Lower lobe of right lung (tissue), 2 donors: ENCODE data around the gene HOXA11. TPM values are rescaled to one million over a fixed set of nuclear protein-coding genes. Genes with fewer than 3 reads are reported as not detected.

Experiments used
- ATAC-seq, 2 donors: fragments of 200-7000 bp; cut with Tn5 transposase; one replicate each; pipeline ENCODE4 v1.9.1; 2020 to 2022; ENCODE audit warnings: mild to moderate bottlenecking in 2 of 2, moderate library complexity in 2 of 2
- DNase-seq: peaks from one replicate; pipeline ENCODE4 v3.0.0-alpha.2; 2020
- H3K27ac ChIP-seq: fragments of 200-600 bp; one replicate; pipeline ENCODE4 v1.8.0; 2022
- H3K27me3 ChIP-seq: fragments of 200-600 bp; one replicate; pipeline ENCODE4 v1.8.0; 2022; ENCODE audit warnings: low read depth
- H3K36me3 ChIP-seq: fragments of 200-600 bp; one replicate; pipeline ENCODE4 v1.8.0; 2022; ENCODE audit warnings: mild to moderate bottlenecking
- H3K4me1 ChIP-seq: fragments of 200-600 bp; one replicate; pipeline ENCODE4 v1.8.0; 2022
- H3K4me3 ChIP-seq: fragments of 200-600 bp; one replicate; pipeline ENCODE4 v1.8.0; 2022; ENCODE audit warnings: mild to moderate bottlenecking
- H3K9me3 ChIP-seq: fragments of 200-600 bp; one replicate; pipeline ENCODE4 v1.8.0; 2022
- CTCF ChIP-seq: fragments of 200-600 bp; IDR thresholded peaks from one replicate; pipeline ENCODE4 v1.8.0; 2022; ENCODE audit warnings: antibody characterized with exemption, mild to moderate bottlenecking
- intact Hi-C: fragments of 100-400 bp; cut with DNase I; formaldehyde crosslinking; loops from one replicate; pipeline ENCODE4 v1.11.0; 2022
- total RNA-seq: library from RNA; stranded (reverse); fragmentation: NEBNext Ultra II Directional; extraction: Animal tissue kit (Norgen Biotek cat#: 25700); gene quantifications from one replicate; pipeline ENCODE4 v1.2.1, GENCODE V29; 2021
- donor health status: DM: no; HTN: yes; CAD: no; lungs with severe emphysema.

HOXA11 gene
- total RNA-seq, 1 donor from 2014 or later = not detected

GRCh38 chr7:27209933-27210440, 25.0 kb upstream of the HOXA11 start:
- Histone ChIP-seq H3K36me3 (no peaks in the 10 kb centered on the region), H3K27me3 (peaks cover 98% of the 10 kb centered on the region), H3K4me1 (peaks cover 30% of the 10 kb centered on the region), H3K9me3 (no peaks in the 10 kb centered on the region), H3K4me3 (no peak overlapping the region), H3K27ac (no peak overlapping the region)
- DNase-seq (no peak), ATAC-seq (no peak)
- TF ChIP-seq CTCF = no peak
- intact Hi-C loops = no loop called here

- H3K27me3 ChIP-seq = peaks cover 98% of the 10 kb centered on the region
- intact Hi-C loops = no loop called here
- H3K36me3 ChIP-seq = no peaks in the 10 kb centered on the region
- no peak overlapping the region for H3K4me3 ChIP-seq
- no peak for ATAC-seq
- no peak overlapping the region for H3K27ac ChIP-seq
- no peak for DNase-seq
- TF ChIP-seq CTCF = no peak
- peaks cover 35% of the 10 kb centered on the region for H3K4me1 ChIP-seq
- no peaks in the 10 kb centered on the region for H3K9me3 ChIP-seq
These were observed 24.0 kb upstream of the HOXA11 start for GRCh38 chr7:27208998-27209397.

GRCh38 chr7:27207348-27207985, 22.4 kb upstream of the HOXA11 start:
- no peak for TF ChIP-seq CTCF

GRCh38 chr7:27205325-27206280, 20.6 kb upstream of the HOXA11 start:
- peaks cover 97% of the 10 kb centered on the region for H3K27me3 ChIP-seq
- ATAC-seq (no peak), DNase-seq (no peak)
- peaks cover 28% of the 10 kb centered on the region for H3K4me1 ChIP-seq
- no peak overlapping the region for H3K27ac ChIP-seq
- no peak for TF ChIP-seq CTCF
- no peaks in the 10 kb centered on the region for H3K9me3 ChIP-seq
- intact Hi-C loops = no loop called here
- H3K36me3 ChIP-seq = no peaks in the 10 kb centered on the region
- H3K4me3 ChIP-seq = no peak overlapping the region

More at GRCh38 chr7:27207348-27207985, 22.4 kb upstream of the HOXA11 start:
- Histone ChIP-seq H3K9me3 (no peaks in the 10 kb centered on the region), H3K27ac (no peak overlapping the region), H3K4me1 (peaks cover 22% of the 10 kb centered on the region), H3K36me3 (no peaks in the 10 kb centered on the region), H3K4me3 (no peak overlapping the region), H3K27me3 (peaks cover 97% of the 10 kb centered on the region)
- DNase-seq = no peak
- ATAC-seq = no peak
- intact Hi-C loops = no loop called here

GRCh38 chr7:27204851-27205322, 19.9 kb upstream of the HOXA11 start:
- Histone ChIP-seq H3K27ac (no peak overlapping the region), H3K9me3 (no peaks in the 10 kb centered on the region), H3K27me3 (peaks cover 96% of the 10 kb centered on the region), H3K4me3 (no peak overlapping the region), H3K4me1 (peaks cover 30% of the 10 kb centered on the region), H3K36me3 (no peaks in the 10 kb centered on the region)
- ATAC-seq (peak in 1 of 2 donors; percentile 6), DNase-seq (no peak)
- intact Hi-C loops = no loop called here
- TF ChIP-seq CTCF = no peak
